Brain microvascular endothelial cell (primary cell): ENCODE data around the gene CBL.

ENCODE experiments used
- DNase-seq: peaks from one replicate; pipeline ENCODE4 v3.0.0-alpha.2; 2020
- H3K27ac ChIP-seq: fragments of 250-450 bp; sonication (Bioruptor Pico); 2 replicates; pipeline ENCODE4 v1.5.1; 2020; ENCODE audit warnings: mild to moderate bottlenecking, moderate library complexity
- H3K27me3 ChIP-seq: fragments of 250-450 bp; sonication (Bioruptor Pico); replicated peaks from 2 replicates; pipeline ENCODE4 v1.5.1; 2020; ENCODE audit warnings: mild to moderate bottlenecking
- H3K36me3 ChIP-seq: fragments of 250-450 bp; sonication (Bioruptor Pico); replicated peaks from 2 replicates; pipeline ENCODE4 v1.5.1; 2020; ENCODE audit warnings: mild to moderate bottlenecking
- H3K4me3 ChIP-seq: 2 replicates; pipeline ENCODE4 v1.5.1; 2011; ENCODE audit warnings: low read depth, mild to moderate bottlenecking, control low read depth, low read length, moderate library complexity
- in situ Hi-C: cut with HindIII; loops from 2 replicates; pipeline ENCODE4 v1.10.0; 2017; ENCODE audit warnings: low sequenced_read_pairs, low pct_ligation_motif_present
- TF ChIP-seq, protein P1 (sequence below): IDR thresholded peaks from 2 replicates; pipeline ENCODE4 v1.5.1; 2011; ENCODE audit warnings: low read depth, mild to moderate bottlenecking, moderate library complexity, low read length, control low read depth, inconsistent platforms; ENCODE audit errors: missing control alignments

The CBL gene

DNA sequence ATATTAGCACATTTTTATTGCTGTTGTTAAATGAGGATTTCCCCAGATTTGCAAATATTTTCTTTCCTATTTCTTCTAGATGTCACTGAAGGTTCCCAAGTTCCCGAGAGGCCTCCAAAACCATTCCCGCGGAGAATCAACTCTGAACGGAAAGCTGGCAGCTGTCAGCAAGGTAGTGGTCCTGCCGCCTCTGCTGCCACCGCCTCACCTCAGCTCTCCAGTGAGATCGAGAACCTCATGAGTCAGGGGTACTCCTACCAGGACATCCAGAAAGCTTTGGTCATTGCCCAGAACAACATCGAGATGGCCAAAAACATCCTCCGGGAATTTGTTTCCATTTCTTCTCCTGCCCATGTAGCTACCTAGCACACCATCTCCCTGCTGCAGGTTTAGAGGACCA lies 93.3 kb downstream of the CBL start:
- TF ChIP-seq, protein P1, sequence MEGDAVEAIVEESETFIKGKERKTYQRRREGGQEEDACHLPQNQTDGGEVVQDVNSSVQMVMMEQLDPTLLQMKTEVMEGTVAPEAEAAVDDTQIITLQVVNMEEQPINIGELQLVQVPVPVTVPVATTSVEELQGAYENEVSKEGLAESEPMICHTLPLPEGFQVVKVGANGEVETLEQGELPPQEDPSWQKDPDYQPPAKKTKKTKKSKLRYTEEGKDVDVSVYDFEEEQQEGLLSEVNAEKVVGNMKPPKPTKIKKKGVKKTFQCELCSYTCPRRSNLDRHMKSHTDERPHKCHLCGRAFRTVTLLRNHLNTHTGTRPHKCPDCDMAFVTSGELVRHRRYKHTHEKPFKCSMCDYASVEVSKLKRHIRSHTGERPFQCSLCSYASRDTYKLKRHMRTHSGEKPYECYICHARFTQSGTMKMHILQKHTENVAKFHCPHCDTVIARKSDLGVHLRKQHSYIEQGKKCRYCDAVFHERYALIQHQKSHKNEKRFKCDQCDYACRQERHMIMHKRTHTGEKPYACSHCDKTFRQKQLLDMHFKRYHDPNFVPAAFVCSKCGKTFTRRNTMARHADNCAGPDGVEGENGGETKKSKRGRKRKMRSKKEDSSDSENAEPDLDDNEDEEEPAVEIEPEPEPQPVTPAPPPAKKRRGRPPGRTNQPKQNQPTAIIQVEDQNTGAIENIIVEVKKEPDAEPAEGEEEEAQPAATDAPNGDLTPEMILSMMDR = no peak
- in situ Hi-C loops = no loop called here
- Histone ChIP-seq H3K4me3 (no peak overlapping the region), H3K27ac (no peak overlapping the region), H3K27me3 (no peaks in the 10 kb centered on the region), H3K36me3 (peaks cover 45% of the 10 kb centered on the region)
- no peak for DNase-seq

DNA sequence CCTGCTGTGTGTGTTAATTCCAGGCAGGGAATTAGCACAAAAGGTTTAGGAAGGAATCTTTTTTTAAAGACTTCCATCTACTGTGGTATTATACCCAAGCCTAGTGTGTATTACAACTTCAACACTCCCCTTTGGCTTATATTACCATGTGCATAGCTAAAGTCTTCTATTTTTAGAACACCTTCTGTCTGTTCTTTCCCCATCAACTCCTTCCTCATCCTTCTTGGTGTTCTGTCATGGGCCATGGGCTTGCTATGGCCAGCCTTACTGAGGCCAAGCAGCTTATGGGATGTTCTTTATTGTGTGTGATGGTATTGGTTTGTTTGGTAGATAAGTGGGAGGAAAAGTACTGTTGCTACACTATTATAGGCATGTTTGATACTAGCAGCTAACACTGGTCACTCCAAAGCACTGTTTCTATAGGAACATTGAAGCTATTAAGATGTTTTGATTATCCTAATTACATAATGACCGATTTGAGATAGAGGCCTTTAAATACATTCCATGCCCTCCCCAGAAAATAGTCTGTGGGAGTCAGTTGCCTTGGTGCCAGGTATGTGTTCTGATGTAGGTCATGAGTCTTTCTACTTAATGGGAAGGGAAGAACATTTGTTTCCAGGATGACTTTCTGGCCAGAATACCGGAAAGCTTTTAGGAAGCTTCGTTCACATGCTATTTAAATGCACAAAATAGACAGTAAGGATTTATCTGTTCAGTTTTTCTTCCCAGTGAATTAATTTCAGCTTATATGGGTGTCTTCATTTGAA lies 94.2 kb downstream of the CBL start:
- Histone ChIP-seq H3K4me3 (no peak overlapping the region), H3K27me3 (no peaks in the 10 kb centered on the region), H3K36me3 (peaks cover 45% of the 10 kb centered on the region), H3K27ac (no peak overlapping the region)
- in situ Hi-C loops = no loop called here
- TF ChIP-seq, protein P1 = no peak
- no peak for DNase-seq

DNA sequence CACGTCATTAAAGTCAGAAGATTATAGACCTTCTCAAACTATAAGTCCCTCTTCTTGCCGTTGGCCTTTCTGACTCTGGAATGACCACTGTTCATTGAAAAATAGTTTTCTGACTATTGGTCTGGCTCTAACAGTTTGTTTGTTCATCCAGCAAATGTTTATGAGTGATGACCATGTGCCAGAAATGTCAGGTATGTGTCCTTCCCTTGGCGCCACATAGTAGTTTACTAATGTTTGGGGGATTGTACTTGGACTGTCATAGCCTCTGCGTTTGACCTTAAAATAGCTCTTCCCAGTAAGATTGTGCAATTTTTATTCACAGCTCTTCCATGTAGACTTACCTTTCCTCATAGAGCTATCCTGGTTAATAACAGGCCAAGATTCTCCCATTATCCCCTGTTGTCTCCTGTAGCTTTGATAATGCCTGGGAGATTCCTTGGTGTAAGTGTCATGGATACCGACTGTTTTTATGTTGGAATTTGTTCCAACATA lies 97.1 kb downstream of the CBL start:
- in situ Hi-C loops = no loop called here
- TF ChIP-seq, protein P1 = no peak
- peaks cover 33% of the 10 kb centered on the region for H3K36me3 ChIP-seq
- no peak for DNase-seq
- H3K27me3 ChIP-seq = no peaks in the 10 kb centered on the region
- no peak overlapping the region for H3K27ac ChIP-seq
- no peak overlapping the region for H3K4me3 ChIP-seq

DNA sequence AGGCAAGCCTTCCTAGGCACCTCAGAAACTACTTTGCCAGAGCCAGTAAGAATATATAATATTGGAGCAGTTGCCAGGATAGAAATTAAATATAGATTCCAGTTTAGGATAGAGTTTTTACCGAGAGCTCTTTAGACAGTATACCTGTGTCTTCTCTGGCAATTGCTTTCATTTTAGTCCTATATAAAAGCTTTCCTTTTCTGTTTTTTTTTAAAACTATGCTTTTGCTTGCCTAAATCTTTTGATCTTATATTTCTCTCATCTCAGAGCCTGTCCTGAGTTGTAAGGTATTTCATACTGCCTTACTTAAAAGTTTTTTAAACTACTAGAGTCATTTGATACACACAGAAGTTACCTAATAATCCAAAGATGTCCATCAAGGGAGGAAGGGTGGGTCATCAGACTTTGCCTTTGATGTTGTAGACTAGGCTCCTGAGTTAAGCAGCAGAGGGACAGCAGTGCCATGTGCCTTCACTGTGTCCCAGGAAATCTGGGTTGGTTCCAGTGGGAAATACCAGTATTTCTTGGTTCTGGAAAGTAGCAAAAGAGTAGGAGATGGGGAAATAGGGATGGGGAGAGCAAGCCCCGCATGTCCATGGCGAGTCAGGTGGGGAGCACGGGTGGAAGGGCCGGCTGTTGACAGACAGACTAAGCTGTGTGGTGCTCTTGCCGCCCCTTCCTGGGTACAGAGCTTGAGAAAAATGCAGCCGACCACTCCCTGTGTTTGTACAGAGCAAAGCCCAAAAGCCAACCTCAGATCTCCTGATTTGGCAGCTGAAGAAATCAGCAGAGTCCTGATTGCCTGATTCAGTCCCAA lies 99.6 kb downstream of the CBL start:
- Histone ChIP-seq H3K27me3 (no peaks in the 10 kb centered on the region), H3K27ac (no peak overlapping the region), H3K36me3 (peaks cover 18% of the 10 kb centered on the region), H3K4me3 (no peak overlapping the region)
- TF ChIP-seq, protein P1 = no peak
- in situ Hi-C loops = no loop called here
- no peak for DNase-seq

DNA sequence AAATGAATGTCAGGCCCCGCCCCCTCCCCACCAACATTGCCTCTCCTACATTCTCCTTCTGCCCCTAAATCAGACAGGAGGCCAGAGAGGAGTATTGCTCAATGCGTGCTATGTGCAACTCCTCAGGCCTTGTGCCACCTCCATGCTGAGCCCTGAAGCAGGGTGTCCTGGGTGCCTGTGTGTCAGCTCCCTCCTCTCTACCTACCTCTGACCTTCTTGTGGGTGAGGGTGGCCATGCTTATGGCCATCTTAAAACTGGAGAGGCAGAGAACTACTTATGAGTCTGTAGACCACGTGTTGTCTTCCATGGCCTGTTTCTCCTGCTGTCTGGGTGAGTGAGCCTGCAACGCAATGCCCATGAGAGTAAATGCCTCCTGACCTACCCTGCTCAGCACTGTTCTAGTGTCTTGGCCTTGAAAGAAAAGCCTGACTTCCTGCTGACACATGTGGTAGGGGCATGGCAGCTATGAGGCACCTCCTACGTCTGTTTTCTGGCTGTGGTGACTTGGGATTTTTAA lies 100.3 kb downstream of the CBL start:
- Histone ChIP-seq H3K4me3 (no peak overlapping the region), H3K27me3 (no peaks in the 10 kb centered on the region), H3K27ac (no peak overlapping the region), H3K36me3 (peaks cover 18% of the 10 kb centered on the region)
- in situ Hi-C loops = no loop called here
- peak; percentile 30 for DNase-seq
- TF ChIP-seq, protein P1 = no peak
